IPS DF 6.9 (cell line): ENCODE results near the gene RNF213.

Experiments used
- DNase-seq: peaks from one replicate; pipeline ENCODE4 v3.0.0-alpha.2; 2013; ENCODE audit warnings: low read depth, low spot score
- H3K27ac ChIP-seq: one replicate; pipeline ENCODE4 v1.5.1; 2013; ENCODE audit warnings: low read length, control low read depth
- H3K27me3 ChIP-seq: 2 replicates; pipeline ENCODE4 v1.6.1; 2013; ENCODE audit warnings: mild to moderate bottlenecking, low read length; ENCODE audit not compliant: control insufficient read depth, insufficient read depth
- H3K36me3 ChIP-seq: 2 replicates; pipeline ENCODE4 v1.6.1; 2013; ENCODE audit warnings: low read length; ENCODE audit not compliant: control insufficient read depth, insufficient read depth
- H3K4me1 ChIP-seq: 2 replicates; pipeline ENCODE4 v1.6.1; 2013; ENCODE audit warnings: low read length; ENCODE audit not compliant: control insufficient read depth, insufficient read depth
- H3K4me3 ChIP-seq: 2 replicates; pipeline ENCODE4 v1.5.1; 2013; ENCODE audit warnings: mild to moderate bottlenecking, low read length
- H3K9me3 ChIP-seq: 2 replicates; pipeline ENCODE4 v1.6.1; 2013; ENCODE audit warnings: low read length, inconsistent platforms; ENCODE audit not compliant: control insufficient read depth, insufficient read depth
- WGBS: extraction: QIAGEN DNeasy Blood & Tissue Kit; methylation state at CpG from one replicate; pipeline ENCODE4 v1.1.7; 2013; ENCODE audit warnings: mixed read lengths, missing lambda C conversion rate; ENCODE audit not compliant: insufficient read length, insufficient coverage; 5-methylcytosine and 5-hydroxymethylcytosine counted together

The RNF213 gene

GRCh38 chr17:80380555-80381002 lies 119.9 kb downstream of the RNF213 start:
- Histone ChIP-seq H3K4me3 (no peak overlapping the region), H3K4me1 (no peaks in the 10 kb centered on the region), H3K36me3 (peaks cover 40% of the 10 kb centered on the region), H3K9me3 (no peaks in the 10 kb centered on the region), H3K27ac (no peak overlapping the region), H3K27me3 (no peaks in the 10 kb centered on the region)
- no CpG with 5 or more reads among the region's 21 CpGs for WGBS
- no peak for DNase-seq

GRCh38 chr17:80381416-80381923 lies 120.8 kb downstream of the RNF213 start:
- H3K27me3 ChIP-seq: no peaks in the 10 kb centered on the region

GRCh38 chr17:80382446-80382845 lies 121.8 kb downstream of the RNF213 start:
- no CpG with 5 or more reads among the region's 3 CpGs for WGBS

More at GRCh38 chr17:80381416-80381923, 120.8 kb downstream of the RNF213 start:
- Histone ChIP-seq H3K4me3 (no peak overlapping the region), H3K9me3 (no peaks in the 10 kb centered on the region), H3K4me1 (no peaks in the 10 kb centered on the region), H3K36me3 (peaks cover 41% of the 10 kb centered on the region), H3K27ac (no peak overlapping the region)
- DNase-seq: no peak
- no CpG with 5 or more reads among the region's 18 CpGs for WGBS

GRCh38 chr17:80382956-80383355 lies 122.3 kb downstream of the RNF213 start:
- no peaks in the 10 kb centered on the region for H3K4me1 ChIP-seq
- WGBS: no CpG with 5 or more reads among the region's 8 CpGs
- H3K9me3 ChIP-seq: no peaks in the 10 kb centered on the region
- no peak overlapping the region for H3K27ac ChIP-seq
- H3K4me3 ChIP-seq: no peak overlapping the region
- no peaks in the 10 kb centered on the region for H3K27me3 ChIP-seq
- DNase-seq: no peak
- peaks cover 32% of the 10 kb centered on the region for H3K36me3 ChIP-seq

More at GRCh38 chr17:80382446-80382845, 121.8 kb downstream of the RNF213 start:
- Histone ChIP-seq H3K4me1 (no peaks in the 10 kb centered on the region), H3K27me3 (no peaks in the 10 kb centered on the region), H3K27ac (no peak overlapping the region), H3K4me3 (no peak overlapping the region), H3K9me3 (no peaks in the 10 kb centered on the region), H3K36me3 (peaks cover 37% of the 10 kb centered on the region)
- no peak for DNase-seq

GRCh38 chr17:80384078-80384960 lies 123.7 kb downstream of the RNF213 start:
- Histone ChIP-seq H3K4me1 (no peaks in the 10 kb centered on the region), H3K9me3 (no peaks in the 10 kb centered on the region), H3K27me3 (no peaks in the 10 kb centered on the region), H3K36me3 (peaks cover 39% of the 10 kb centered on the region), H3K4me3 (no peak overlapping the region), H3K27ac (no peak overlapping the region)
- DNase-seq: no peak
- no CpG with 5 or more reads among the region's 24 CpGs for WGBS

- H3K4me3 ChIP-seq: no peak overlapping the region
- peaks cover 42% of the 10 kb centered on the region for H3K36me3 ChIP-seq
- DNase-seq: no peak
- WGBS: no CpG with 5 or more reads among the region's 9 CpGs
- no peaks in the 10 kb centered on the region for H3K27me3 ChIP-seq
- H3K27ac ChIP-seq: no peak overlapping the region
- H3K4me1 ChIP-seq: no peaks in the 10 kb centered on the region
- H3K9me3 ChIP-seq: no peaks in the 10 kb centered on the region
Observed at GRCh38 chr17:80385046-80385445, 124.4 kb downstream of the RNF213 start.

- H3K9me3 ChIP-seq: no peaks in the 10 kb centered on the region
- no peaks in the 10 kb centered on the region for H3K4me1 ChIP-seq
- DNase-seq: no peak
- H3K27ac ChIP-seq: no peak overlapping the region
- peaks cover 38% of the 10 kb centered on the region for H3K36me3 ChIP-seq
- H3K27me3 ChIP-seq: no peaks in the 10 kb centered on the region
- no peak overlapping the region for H3K4me3 ChIP-seq
- no CpG with 5 or more reads among the region's 14 CpGs for WGBS
Observed at GRCh38 chr17:80386341-80386740, 125.7 kb downstream of the RNF213 start.

- no peak for DNase-seq
- WGBS: no CpG with 5 or more reads among the region's 7 CpGs
- Histone ChIP-seq H3K4me3 (no peak overlapping the region), H3K4me1 (no peaks in the 10 kb centered on the region), H3K36me3 (peaks cover 31% of the 10 kb centered on the region), H3K27me3 (no peaks in the 10 kb centered on the region), H3K9me3 (no peaks in the 10 kb centered on the region), H3K27ac (no peak overlapping the region)
Observed at GRCh38 chr17:80387071-80387470, 126.4 kb downstream of the RNF213 start.

- WGBS: no CpG with 5 or more reads among the region's 15 CpGs
- peaks cover 34% of the 10 kb centered on the region for H3K36me3 ChIP-seq
Observed at GRCh38 chr17:80388175-80388574, 127.5 kb downstream of the RNF213 start.

GRCh38 chr17:80388601-80389000 lies 127.9 kb downstream of the RNF213 start:
- Histone ChIP-seq H3K27me3 (no peaks in the 10 kb centered on the region), H3K4me1 (no peaks in the 10 kb centered on the region), H3K9me3 (no peaks in the 10 kb centered on the region), H3K27ac (no peak overlapping the region), H3K4me3 (no peak overlapping the region), H3K36me3 (peaks cover 38% of the 10 kb centered on the region)
- DNase-seq: no peak
- WGBS: no CpG with 5 or more reads among the region's 10 CpGs

More at GRCh38 chr17:80388175-80388574, 127.5 kb downstream of the RNF213 start:
- Histone ChIP-seq H3K9me3 (no peaks in the 10 kb centered on the region), H3K27me3 (no peaks in the 10 kb centered on the region), H3K4me1 (no peaks in the 10 kb centered on the region), H3K4me3 (no peak overlapping the region), H3K27ac (no peak overlapping the region)
- DNase-seq: no peak
